Endothelial cell of umbilical vein (primary cell): Measurements from ENCODE around the gene ZIC2. TPM values are rescaled to one million over a fixed set of nuclear protein-coding genes. Genes with fewer than 3 reads are reported as not detected.

ENCODE experiments used
- BruUV-seq: library from RNA; stranded (reverse); fragments of 400-500 nt; replicated peaks from 2 replicates; lab custom pipeline; 2021; lab: Mats Ljungman, UMichigan
- CTCF ChIA-PET: fragments of 300-600, 350-600 bp; sonication (Branson Sonifier 250); formaldehyde crosslinking; loops from one replicate; lab custom pipeline; 2021; ENCODE audit warnings: antibody characterized with exemption, inconsistent platforms; lab: Charles Lee
- POLR2A ChIA-PET: fragments of 300-600, 350-600 bp; sonication (Branson Sonifier 250); formaldehyde crosslinking; loops from one replicate; lab custom pipeline; 2021; ENCODE audit warnings: antibody characterized with exemption, inconsistent platforms; lab: Charles Lee
- DNase-seq: peaks from one replicate; pipeline ENCODE4 v3.0.0-alpha.2; 2011; ENCODE audit warnings: low read depth, low spot score
- FAIRE-seq: peaks from 2 replicates; lab custom pipeline; 2011; peaks lifted over from hg19 to GRCh38; lab: Jason Lieb, UNC
- H2AFZ ChIP-seq: 2 replicates; pipeline ENCODE4 v1.6.0; 2012; ENCODE audit warnings: low read depth, low read length, control low read depth, inconsistent platforms
- H3K27ac ChIP-seq: 2 replicates; pipeline ENCODE4 v1.5.1; 2011; ENCODE audit warnings: low read depth, mild to moderate bottlenecking, control low read depth, low read length, moderate library complexity; ENCODE audit not compliant: insufficient read depth
- H3K27me3 ChIP-seq, 2 experiments: 2 replicates each; pipeline versions ENCODE4 v1.6.0 to v1.6.1; 2011; ENCODE audit warnings: low read length in 2 of 2, mixed read lengths in 1 of 2; ENCODE audit not compliant: control insufficient read depth in 2 of 2, insufficient read depth in 2 of 2
- H3K36me3 ChIP-seq, 2 experiments: 2 replicates in 1 of 2; 3 replicates in 1 of 2; pipeline ENCODE4 v1.5.1; 2011; ENCODE audit warnings: low read length in 2 of 2, mild to moderate bottlenecking in 1 of 2, moderate library complexity in 1 of 2; ENCODE audit not compliant: control insufficient read depth in 2 of 2, insufficient read depth in 2 of 2; ENCODE audit errors: extremely low read depth in 1 of 2
- H3K4me1 ChIP-seq: 3 replicates; pipeline ENCODE4 v1.5.1; 2011; ENCODE audit warnings: mild to moderate bottlenecking, low read length; ENCODE audit not compliant: control insufficient read depth, insufficient read depth; ENCODE audit errors: extremely low read depth
- H3K4me2 ChIP-seq: 2 replicates; pipeline ENCODE4 v1.6.1; 2011; ENCODE audit warnings: low read length, control low read depth, mixed read lengths; ENCODE audit not compliant: insufficient read depth
- H3K4me3 ChIP-seq, 3 experiments: fragments of 200-600 bp in 1 of 3; sonication (generic), shearing (Covaris generic) in 1 of 3; replicated peaks in 1 of 3; 2 replicates each; pipeline ENCODE4 v1.5.1; 2011 to 2016; ENCODE audit warnings: control low read depth in 3 of 3, low read length in 3 of 3, mild to moderate bottlenecking in 2 of 3, inconsistent platforms in 1 of 3, low read depth in 1 of 3, moderate library complexity in 1 of 3; ENCODE audit not compliant: insufficient read depth in 1 of 3
- H3K79me2 ChIP-seq: 2 replicates; pipeline ENCODE4 v1.6.0; 2012; ENCODE audit warnings: low read length, inconsistent platforms; ENCODE audit not compliant: control insufficient read depth, insufficient read depth
- H3K9ac ChIP-seq: replicated peaks from 2 replicates; pipeline ENCODE3; 2011; ENCODE audit warnings: low read length, control low read depth; ENCODE audit not compliant: insufficient read depth; ENCODE audit errors: extremely low read depth
- H3K9me1 ChIP-seq: replicated peaks from 3 replicates; pipeline ENCODE4 v1.6.0; 2011; ENCODE audit warnings: mild to moderate bottlenecking, low read length; ENCODE audit not compliant: control insufficient read depth, insufficient read depth; ENCODE audit errors: extremely low read depth
- H3K9me3 ChIP-seq: replicated peaks from 2 replicates; pipeline ENCODE4 v1.5.1; 2012; ENCODE audit warnings: low read length, inconsistent platforms; ENCODE audit not compliant: control insufficient read depth, insufficient read depth
- H4K20me1 ChIP-seq: replicated peaks from 2 replicates; pipeline ENCODE3; 2011; ENCODE audit warnings: mild to moderate bottlenecking, low read length; ENCODE audit not compliant: control insufficient read depth, insufficient read depth; ENCODE audit errors: extremely low read depth
- CTCF ChIP-seq, 2 donors: IDR thresholded peaks; 1 replicate in 1 of 2; 2 replicates in 1 of 2; pipeline ENCODE4 v1.5.1; 2011; ENCODE audit warnings: low read length in 2 of 2, mild to moderate bottlenecking in 2 of 2, moderate library complexity in 2 of 2, control low read depth in 1 of 2, inconsistent platforms in 1 of 2, low read depth in 1 of 2; ENCODE audit not compliant: insufficient read depth in 1 of 2; ENCODE audit errors: extremely low read depth in 1 of 2
- EZH2 ChIP-seq: IDR thresholded peaks from 2 replicates; pipeline ENCODE4 v1.6.1; 2012; ENCODE audit warnings: borderline replicate concordance, low read depth, mild to moderate bottlenecking, moderate library complexity, low read length, inconsistent platforms; ENCODE audit not compliant: severe bottlenecking
- FOS ChIP-seq: IDR thresholded peaks from 2 replicates; pipeline ENCODE4 v1.6.1; 2011; ENCODE audit warnings: mild to moderate bottlenecking, low read length, moderate library complexity, borderline replicate concordance; ENCODE audit not compliant: insufficient read depth
- GATA2 ChIP-seq: IDR thresholded peaks from 2 replicates; pipeline ENCODE4 v1.7.0; 2011; ENCODE audit warnings: low read depth, mild to moderate bottlenecking, moderate library complexity, mixed read lengths, low read length; ENCODE audit not compliant: insufficient read length, insufficient read depth
- JUN ChIP-seq: IDR thresholded peaks from 2 replicates; pipeline ENCODE4 v1.6.1; 2011; ENCODE audit warnings: borderline replicate concordance, low read depth; ENCODE audit not compliant: insufficient read length, insufficient read depth
- MAX ChIP-seq: IDR thresholded peaks from 2 replicates; pipeline ENCODE4 v1.6.1; 2011; ENCODE audit not compliant: insufficient read depth, insufficient read length
- MYC ChIP-seq: IDR thresholded peaks from one replicate; pipeline ENCODE4 v1.6.1; 2011; ENCODE audit warnings: mild to moderate bottlenecking, low read depth, low read length
- POLR2A ChIP-seq: IDR thresholded peaks from 2 replicates; pipeline ENCODE4 v1.6.1; 2012; ENCODE audit warnings: low read depth, mild to moderate bottlenecking, control low read depth, low read length
- POLR2AphosphoS5 ChIP-seq: IDR thresholded peaks from 2 replicates; pipeline ENCODE4 v1.6.1; 2012; ENCODE audit warnings: low read depth, mild to moderate bottlenecking, control low read depth, low read length, moderate library complexity; ENCODE audit not compliant: insufficient read depth
- dilution Hi-C: fragments of 300-500 bp; cut with MboI; formaldehyde crosslinking; loops from one replicate; pipeline ENCODE4 v1.15.0; 2019; ENCODE audit warnings: low sequenced_read_pairs; ENCODE audit not compliant: extremely low pct_ligation_motif_present
- intact Hi-C: fragments of 100-400 bp; cut with micrococcal nuclease; formaldehyde crosslinking; loops from one replicate; pipeline ENCODE4 v1.10.0; 2022
- polyA plus RNA-seq, 4 experiments: library from polyadenylated mRNA; depleted of rRNA in 3 of 4; stranded (reverse) in 3 of 4; unstranded in 1 of 4; fragments of >200 nt; gene quantifications; 2 replicates each; pipeline versions ENCODE4 v1.2.1 to v1.2.3, GENCODE V29; 2011 to 2012; ENCODE audit warnings: missing spikeins in 1 of 4
- total RNA-seq: library from RNA; stranded (reverse); gene quantifications from 2 replicates; pipeline ENCODE4 v1.2.3, GENCODE V29; 2021

The ZIC2 gene
- total and polyA plus RNA-seq, 2 donors (not counting 3 experiments of a cell fraction or from before 2014, with no cell fraction given) = 0.03 TPM; not detected in 1

GRCh38 chr13:99961636-99962035 lies 19.9 kb upstream of the ZIC2 start:
- no peaks in the 10 kb centered on the region for H3K79me2 ChIP-seq
- dilution Hi-C loops = no loop called here
- H3K4me2 ChIP-seq = no peak overlapping the region
- TF ChIP-seq EZH2 (no peak), GATA2 (no peak), FOS (no peak), POLR2AphosphoS5 (no peak), CTCF (IDR thresholded peaks at IDR 0.05; ENCODE audit: extremely low read depth in 1 of 2, insufficient read depth in 1 of 2, low read depth in 1 of 2, low read length in 2 of 2) (no peak), MAX (no peak), MYC (no peak), POLR2A (no peak), JUN (no peak)
- no peak for DNase-seq
- no peaks in the 10 kb centered on the region for H3K36me3 ChIP-seq
- intact Hi-C loops = loop anchor here (10.0 kb wide), 1 partner anchor 307 kb away; no protein-coding TSS in a partner anchor
- FAIRE-seq = no peak
- no TSS peak for BruUV-seq
- H3K9ac ChIP-seq = no peak overlapping the region
- H2AFZ ChIP-seq = no peak overlapping the region
- no peaks in the 10 kb centered on the region for H3K9me3 ChIP-seq
- H3K4me1 ChIP-seq = peaks cover 7% of the 10 kb centered on the region
- ChIA-PET POLR2A (no interaction called here), CTCF (no interaction called here)
- H3K4me3 ChIP-seq = no peak overlapping the region
- no peaks in the 10 kb centered on the region for H4K20me1 ChIP-seq
- H3K9me1 ChIP-seq = no peaks in the 10 kb centered on the region
- H3K27ac ChIP-seq = no peak overlapping the region
- peaks cover 68 to 92% of the 10 kb centered on the region in 2 experiments for H3K27me3 ChIP-seq
